ENCODE data around the gene RNF145. TPM values are rescaled to one million over a fixed set of nuclear protein-coding genes. Genes with fewer than 3 reads are reported as not detected.

RNF145 gene
- total and polyA plus RNA-seq, 10 of the 15 experiments (the other 5 are each of a cell fraction or from before 2014, with no cell fraction given) = 9.7 to 58.1 (median 38.2) TPM

- Histone ChIP-seq H4K20me1 (ENCODE audit: control insufficient read depth, insufficient read depth) (no peaks in the 10 kb centered on the region), H3K4me2 (ENCODE audit: control insufficient read depth, insufficient read depth) (no peak overlapping the region), H3K9ac (ENCODE audit: control insufficient read depth, insufficient read depth, low read length) (no peak overlapping the region), H3K36me3 (ENCODE audit: control insufficient read depth in 2 of 2, insufficient read depth in 2 of 2, low read length in 1 of 2) (no peaks in the 10 kb centered on the region), H3K9me3 (replicated peaks; ENCODE audit: control insufficient read depth, insufficient read depth, low read length) (no peaks in the 10 kb centered on the region), H3K27me3 (replicated peaks in 1 of 2; ENCODE audit: control insufficient read depth in 2 of 2, insufficient read depth in 2 of 2, low read length in 1 of 2) (no peaks in the 10 kb centered on the region; a peak in 1 of 4 replicates), H3K4me1 (ENCODE audit: control insufficient read depth, insufficient read depth, low read length) (no peaks in the 10 kb centered on the region), H3K27ac (ENCODE audit: control insufficient read depth, insufficient read depth) (no peak overlapping the region), H3K4me3 (no peak overlapping the region), H2AFZ (ENCODE audit: control insufficient read depth, low read depth, low read length) (no peak overlapping the region), H3K79me2 (ENCODE audit: control insufficient read depth, insufficient read depth, low read length) (no peaks in the 10 kb centered on the region)
- RAD21 ChIA-PET (ENCODE audit: unreplicated experiment) = no interaction called here
- BruUV-seq (replicated peaks) = no TSS peak
- SMC1A ChIA-PET (ENCODE audit: uncharacterized antibody, unreplicated experiment) = interaction anchor here (1.1 to 8.8 kb wide), 3 partner anchors 417 to 481 kb away, joined by 4 to 224 read pairs (median 4); no protein-coding TSS in a partner anchor
- no peak for DNase-seq (ENCODE audit: low read depth, low spot score)
- no peak for FAIRE-seq
- intact Hi-C loops (cut with micrococcal nuclease; ENCODE audit: unreplicated experiment) = no loop called here
- CTCF ChIA-PET = interaction anchor here (0.9 to 10.3 kb wide), 4 partner anchors 43 to 938 kb away, joined by 3 to 195 read pairs (median 3); no protein-coding TSS in a partner anchor
- ATAC-seq = no peak
- POLR2A ChIA-PET = no interaction called here
- TF ChIP-seq KLF5 (IDR thresholded peaks at IDR 0.05; ENCODE audit: partially characterized antibody) (no peak), IKZF2 (IDR thresholded peaks at IDR 0.05) (no peak), CEBPB (IDR thresholded peaks at IDR 0.05; ENCODE audit: borderline replicate concordance in 1 of 2, low read depth in 2 of 2, low read length in 2 of 2) (no peak), FOXM1 (IDR thresholded peaks at IDR 0.05; ENCODE audit: low read depth, low read length) (no peak), FOS (IDR thresholded peaks at IDR 0.05; ENCODE audit: borderline replicate concordance, extremely low read depth, insufficient read length) (no peak), NR2C1 (IDR thresholded peaks at IDR 0.05) (no peak), BCL11A (IDR thresholded peaks at IDR 0.05; ENCODE audit: low read depth, low read length) (no peak)
- in situ Hi-C loops (cut with MboI) = no loop called here
Measured at GRCh38 chr5:159113405-159113804, 95.9 kb downstream of the RNF145 start.

GRCh38 chr5:159112436-159112835 is 96.9 kb downstream of the RNF145 start:
- ATAC-seq (no peak), FAIRE-seq (no peak), DNase-seq (ENCODE audit: low read depth, low spot score) (no peak)
- no peaks in the 10 kb centered on the region for H3K9me3 ChIP-seq (replicated peaks; ENCODE audit: control insufficient read depth, insufficient read depth, low read length)
- in situ Hi-C loops (cut with MboI) (no loop called here), intact Hi-C loops (cut with micrococcal nuclease; ENCODE audit: unreplicated experiment) (no loop called here)
- H3K4me3 ChIP-seq = no peak overlapping the region
- no peaks in the 10 kb centered on the region for H3K4me1 ChIP-seq (ENCODE audit: control insufficient read depth, insufficient read depth, low read length)
- no peaks in the 10 kb centered on the region for H3K79me2 ChIP-seq (ENCODE audit: control insufficient read depth, insufficient read depth, low read length)
- POLR2A ChIA-PET = interaction anchor here (0.6 kb wide), 1 partner anchor 293 kb away, joined by 3 read pairs; no protein-coding TSS in a partner anchor
- WGBS (ENCODE audit: insufficient coverage, insufficient replicate concordance, low lambda C conversion rate, missing lambda C conversion rate) = 50% methylated on average over 2 of the region's 2 CpGs
- H4K20me1 ChIP-seq (ENCODE audit: control insufficient read depth, insufficient read depth) = no peaks in the 10 kb centered on the region
- no peak overlapping the region for H3K9ac ChIP-seq (ENCODE audit: control insufficient read depth, insufficient read depth, low read length)
- RAD21 ChIA-PET (ENCODE audit: unreplicated experiment) = interaction anchor here (1.0 kb wide), 1 partner anchor 10 kb away, joined by 3 read pairs; no protein-coding TSS in a partner anchor
- no peaks in the 10 kb centered on the region for H3K36me3 ChIP-seq (ENCODE audit: control insufficient read depth in 2 of 2, insufficient read depth in 2 of 2, low read length in 1 of 2)
- SMC1A ChIA-PET (ENCODE audit: uncharacterized antibody, unreplicated experiment) = interaction anchor here (0.9 to 8.8 kb wide), 4 partner anchors 14 to 480 kb away, joined by 3 to 224 read pairs (median 4); no protein-coding TSS in a partner anchor
- H3K27me3 ChIP-seq (replicated peaks in 1 of 2; ENCODE audit: control insufficient read depth in 2 of 2, insufficient read depth in 2 of 2, low read length in 1 of 2) = no peaks in the 10 kb centered on the region; a peak in 1 of 4 replicates
- H3K27ac ChIP-seq (ENCODE audit: control insufficient read depth, insufficient read depth) = no peak overlapping the region
- no peak overlapping the region for H2AFZ ChIP-seq (ENCODE audit: control insufficient read depth, low read depth, low read length)
- no peak overlapping the region for H3K4me2 ChIP-seq (ENCODE audit: control insufficient read depth, insufficient read depth)
- CTCF ChIA-PET = interaction anchor here (0.9 to 10.3 kb wide), 5 partner anchors 20 to 1037 kb away, joined by 3 to 195 read pairs (median 4); no protein-coding TSS in a partner anchor
- TF ChIP-seq RELB (IDR thresholded peaks at IDR 0.05; ENCODE audit: low read depth) (no peak), PML (IDR thresholded peaks at IDR 0.05; ENCODE audit: low read length) (no peak), YY1 (IDR thresholded peaks at IDR 0.05; ENCODE audit: low read depth, low read length) (no peak), MYB (IDR thresholded peaks at IDR 0.05; ENCODE audit: borderline replicate concordance, low read depth, low read length) (no peak), RFX5 (IDR thresholded peaks at IDR 0.05; ENCODE audit: low read depth, low read length) (no peak), FOXM1 (IDR thresholded peaks at IDR 0.05; ENCODE audit: low read depth, low read length) (no peak), BHLHE40 (IDR thresholded peaks at IDR 0.05; ENCODE audit: borderline replicate concordance in 1 of 2, low read depth in 2 of 2, low read length in 1 of 2) (no peak), NFXL1 (IDR thresholded peaks at IDR 0.05; ENCODE audit: borderline replicate concordance) (no peak)
- BruUV-seq (replicated peaks) = no TSS peak
